Activated T-cell treated with anti-CD3 and anti-CD28 coated beads, Interleukin-2, amount 50 U/mL, for 4 hours (primary cell): ENCODE data around the gene EMP1. TPM values are rescaled to one million over a fixed set of nuclear protein-coding genes. Genes with fewer than 3 reads are reported as not detected.
"Not testable (repeated sequence)": the region's sequence is repeated elsewhere in the genome, so short reads cannot be mapped to it uniquely, and the experiment has no call there.

ENCODE experiments used
- ATAC-seq, 2 donors: fragments of 200-7000 bp; cut with Tn5 transposase; one replicate each; pipeline ENCODE4 v1.10.0; 2021
- DNase-seq: peaks from one replicate; pipeline ENCODE4 v3.0.0-alpha.2; 2020
- H3K27me3 Mint-ChIP-seq: one replicate; pipeline ENCODE4 v1.8.0; 2021; ENCODE audit warnings: low read depth, mixed read lengths
- H3K36me3 Mint-ChIP-seq: one replicate; pipeline ENCODE4 v1.8.0; 2022; ENCODE audit warnings: mixed read lengths; ENCODE audit not compliant: insufficient read depth
- H3K4me1 Mint-ChIP-seq: one replicate; pipeline ENCODE4 v1.8.0; 2021; ENCODE audit warnings: low read depth, mixed read lengths
- H3K4me3 Mint-ChIP-seq: one replicate; pipeline ENCODE4 v1.8.0; 2021; ENCODE audit warnings: mild to moderate bottlenecking, moderate library complexity, mixed read lengths
- H3K9me3 Mint-ChIP-seq: one replicate; pipeline ENCODE4 v1.8.0; 2021; ENCODE audit warnings: mixed read lengths
- total RNA-seq, 3 donors: library from RNA; stranded (reverse); gene quantifications; one replicate each; pipeline ENCODE4 v1.2.1, GENCODE V29; 2021

EMP1 gene
- total RNA-seq, 3 donors from 2014 or later = 8.9 to 22.5 (median 17.2) TPM

- DNase-seq (no peak), ATAC-seq (no peak)
- Mint-ChIP-seq H3K9me3 (no peaks in the 10 kb centered on the region), H3K4me3 (no peak overlapping the region), H3K36me3 (no peaks in the 10 kb centered on the region), H3K27me3 (peaks cover 5% of the 10 kb centered on the region), H3K4me1 (peaks cover 5% of the 10 kb centered on the region)
Measured at GRCh38 chr12:13258197-13258596, 61.7 kb downstream of the EMP1 start.

DNA sequence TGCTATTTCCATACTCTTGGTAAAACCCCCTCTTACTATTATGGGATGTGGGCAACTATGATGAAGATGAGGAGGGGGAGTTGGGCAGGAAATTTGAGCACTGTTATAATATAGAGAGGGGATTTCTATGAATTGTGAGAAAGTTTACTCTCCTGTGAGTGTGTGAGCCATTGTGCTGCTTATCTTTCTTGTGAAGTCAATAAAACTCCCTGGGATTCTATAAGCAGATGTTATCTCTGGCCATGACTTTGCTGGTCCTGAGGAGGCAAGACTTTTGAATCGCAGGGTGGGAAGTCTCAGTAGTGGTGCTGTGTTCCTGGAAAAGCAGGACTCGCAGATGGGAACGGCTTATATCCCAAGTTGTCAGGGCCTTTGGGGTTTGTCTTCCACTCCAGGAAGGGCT is 62.2 kb downstream of the EMP1 start:
- ATAC-seq (no peak), DNase-seq (no peak)
- Mint-ChIP-seq H3K4me1 (peaks cover 5% of the 10 kb centered on the region), H3K4me3 (no peak overlapping the region), H3K36me3 (no peaks in the 10 kb centered on the region), H3K27me3 (peaks cover 9% of the 10 kb centered on the region), H3K9me3 (no peaks in the 10 kb centered on the region)

GRCh38 chr12:13259625-13260024 is 63.1 kb downstream of the EMP1 start:
- not testable (repeated sequence) for H3K36me3 Mint-ChIP-seq, H3K4me3 Mint-ChIP-seq, H3K4me1 Mint-ChIP-seq, H3K9me3 Mint-ChIP-seq, ATAC-seq, DNase-seq
- H3K27me3 Mint-ChIP-seq = peaks cover 10% of the 10 kb centered on the region

GRCh38 chr12:13267826-13268225 is 71.3 kb downstream of the EMP1 start:
- not testable (repeated sequence) for H3K4me1 Mint-ChIP-seq, DNase-seq, H3K36me3 Mint-ChIP-seq, H3K4me3 Mint-ChIP-seq, H3K27me3 Mint-ChIP-seq, ATAC-seq, H3K9me3 Mint-ChIP-seq

DNA sequence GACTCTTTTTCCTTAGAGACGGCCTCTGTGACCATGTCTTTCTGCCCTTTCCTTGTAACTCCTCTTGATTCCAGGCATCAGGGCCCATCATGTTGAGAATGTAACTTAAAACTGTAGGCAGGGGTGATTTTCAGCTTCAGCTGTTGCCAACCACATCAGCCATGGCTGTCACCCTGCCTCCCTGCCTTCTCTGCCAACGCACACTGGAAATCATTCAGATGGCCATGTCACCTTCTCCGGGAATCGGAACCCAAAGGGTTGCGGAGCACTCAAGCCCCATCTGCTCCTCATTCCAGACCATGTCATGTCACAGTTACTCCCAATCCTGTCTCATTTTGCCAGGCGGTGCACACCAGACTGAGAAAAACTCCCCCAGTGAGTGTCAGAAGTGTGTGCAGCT is 72.1 kb downstream of the EMP1 start:
- Mint-ChIP-seq H3K4me1 (no peaks in the 10 kb centered on the region), H3K27me3 (peaks cover 10% of the 10 kb centered on the region), H3K9me3 (no peaks in the 10 kb centered on the region), H3K36me3 (no peaks in the 10 kb centered on the region), H3K4me3 (no peak overlapping the region)
- ATAC-seq (no peak), DNase-seq (no peak)

Other genes starting within 250 kb of the EMP1 start
- gene GPRC5D, start 244.6 kb upstream of the EMP1 start, total RNA-seq = not detected
- 10 to 100 TPM in 2 of 3 donors, 1 to 10 TPM in 1; 9.0 to 10.6 (median 10.3) TPM for gene HEBP1, start 196.5 kb upstream of the EMP1 start, total RNA-seq
- gene FAM234B, start 152.3 kb upstream of the EMP1 start, total RNA-seq = 1 to 10 TPM; 8.0 to 8.7 (median 8.4) TPM
- gene GSG1, start 93.1 kb upstream of the EMP1 start, total RNA-seq = not detected